Panc1 (cell line): ENCODE measurements around the gene SMARCA5.

ENCODE experiments used
- POLR2AphosphoS5 ChIP-seq: IDR thresholded peaks from 2 replicates; pipeline ENCODE4 v1.6.1; 2012; ENCODE audit warnings: mild to moderate bottlenecking, low read depth, low read length, moderate library complexity
- SIN3A ChIP-seq: IDR thresholded peaks from 2 replicates; pipeline ENCODE4 v1.6.1; 2012; ENCODE audit warnings: low read depth, mild to moderate bottlenecking, low read length, moderate library complexity, borderline replicate concordance; ENCODE audit not compliant: insufficient read depth
- TCF7L2 ChIP-seq: IDR thresholded peaks from 2 replicates; pipeline ENCODE4 v1.6.1; 2011; ENCODE audit warnings: mild to moderate bottlenecking, low read depth, low read length, inconsistent platforms
- TF ChIP-seq, protein P1 (sequence below), 2 experiments: IDR thresholded peaks; 2 replicates each; pipeline ENCODE4 v1.6.1; 2011 to 2012; ENCODE audit warnings: low read depth in 2 of 2, control low read depth in 1 of 2, low read length in 1 of 2, mild to moderate bottlenecking in 1 of 2, moderate library complexity in 1 of 2; ENCODE audit not compliant: insufficient read depth in 1 of 2
- TF ChIP-seq, protein P2 (sequence below): fragments of 450-650 bp; IDR thresholded peaks from 2 replicates; pipeline ENCODE4 v1.5.1; 2017; ENCODE audit warnings: mild to moderate bottlenecking

DNA sequence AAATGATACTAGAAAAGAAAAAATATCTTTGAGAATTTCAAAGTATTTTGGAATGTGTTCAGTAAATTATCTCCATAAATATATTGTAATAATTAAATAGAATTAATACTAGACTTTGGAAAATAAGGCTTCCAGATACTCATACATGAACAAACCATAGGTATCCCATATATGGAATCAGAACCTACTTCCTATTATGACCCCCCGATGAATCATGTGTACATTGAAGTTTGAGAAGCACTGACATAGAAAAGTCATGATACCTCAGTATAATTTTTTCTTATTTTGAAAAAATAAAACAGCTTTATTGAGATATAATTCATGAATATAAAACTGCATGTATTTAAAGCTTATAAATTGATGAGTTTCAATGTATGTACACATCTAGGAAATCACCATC lies 27.2 kb upstream of the SMARCA5 start:
- no peak for TF ChIP-seq POLR2AphosphoS5
- TF ChIP-seq, protein P1, sequence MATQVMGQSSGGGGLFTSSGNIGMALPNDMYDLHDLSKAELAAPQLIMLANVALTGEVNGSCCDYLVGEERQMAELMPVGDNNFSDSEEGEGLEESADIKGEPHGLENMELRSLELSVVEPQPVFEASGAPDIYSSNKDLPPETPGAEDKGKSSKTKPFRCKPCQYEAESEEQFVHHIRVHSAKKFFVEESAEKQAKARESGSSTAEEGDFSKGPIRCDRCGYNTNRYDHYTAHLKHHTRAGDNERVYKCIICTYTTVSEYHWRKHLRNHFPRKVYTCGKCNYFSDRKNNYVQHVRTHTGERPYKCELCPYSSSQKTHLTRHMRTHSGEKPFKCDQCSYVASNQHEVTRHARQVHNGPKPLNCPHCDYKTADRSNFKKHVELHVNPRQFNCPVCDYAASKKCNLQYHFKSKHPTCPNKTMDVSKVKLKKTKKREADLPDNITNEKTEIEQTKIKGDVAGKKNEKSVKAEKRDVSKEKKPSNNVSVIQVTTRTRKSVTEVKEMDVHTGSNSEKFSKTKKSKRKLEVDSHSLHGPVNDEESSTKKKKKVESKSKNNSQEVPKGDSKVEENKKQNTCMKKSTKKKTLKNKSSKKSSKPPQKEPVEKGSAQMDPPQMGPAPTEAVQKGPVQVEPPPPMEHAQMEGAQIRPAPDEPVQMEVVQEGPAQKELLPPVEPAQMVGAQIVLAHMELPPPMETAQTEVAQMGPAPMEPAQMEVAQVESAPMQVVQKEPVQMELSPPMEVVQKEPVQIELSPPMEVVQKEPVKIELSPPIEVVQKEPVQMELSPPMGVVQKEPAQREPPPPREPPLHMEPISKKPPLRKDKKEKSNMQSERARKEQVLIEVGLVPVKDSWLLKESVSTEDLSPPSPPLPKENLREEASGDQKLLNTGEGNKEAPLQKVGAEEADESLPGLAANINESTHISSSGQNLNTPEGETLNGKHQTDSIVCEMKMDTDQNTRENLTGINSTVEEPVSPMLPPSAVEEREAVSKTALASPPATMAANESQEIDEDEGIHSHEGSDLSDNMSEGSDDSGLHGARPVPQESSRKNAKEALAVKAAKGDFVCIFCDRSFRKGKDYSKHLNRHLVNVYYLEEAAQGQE (IDR thresholded peaks at IDR 0.05; ENCODE audit: insufficient read depth in 1 of 2, low read depth in 2 of 2, low read length in 1 of 2), result no peak
- TF ChIP-seq, protein P2, sequence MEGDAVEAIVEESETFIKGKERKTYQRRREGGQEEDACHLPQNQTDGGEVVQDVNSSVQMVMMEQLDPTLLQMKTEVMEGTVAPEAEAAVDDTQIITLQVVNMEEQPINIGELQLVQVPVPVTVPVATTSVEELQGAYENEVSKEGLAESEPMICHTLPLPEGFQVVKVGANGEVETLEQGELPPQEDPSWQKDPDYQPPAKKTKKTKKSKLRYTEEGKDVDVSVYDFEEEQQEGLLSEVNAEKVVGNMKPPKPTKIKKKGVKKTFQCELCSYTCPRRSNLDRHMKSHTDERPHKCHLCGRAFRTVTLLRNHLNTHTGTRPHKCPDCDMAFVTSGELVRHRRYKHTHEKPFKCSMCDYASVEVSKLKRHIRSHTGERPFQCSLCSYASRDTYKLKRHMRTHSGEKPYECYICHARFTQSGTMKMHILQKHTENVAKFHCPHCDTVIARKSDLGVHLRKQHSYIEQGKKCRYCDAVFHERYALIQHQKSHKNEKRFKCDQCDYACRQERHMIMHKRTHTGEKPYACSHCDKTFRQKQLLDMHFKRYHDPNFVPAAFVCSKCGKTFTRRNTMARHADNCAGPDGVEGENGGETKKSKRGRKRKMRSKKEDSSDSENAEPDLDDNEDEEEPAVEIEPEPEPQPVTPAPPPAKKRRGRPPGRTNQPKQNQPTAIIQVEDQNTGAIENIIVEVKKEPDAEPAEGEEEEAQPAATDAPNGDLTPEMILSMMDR, result no peak
- no peak for TF ChIP-seq TCF7L2
- TF ChIP-seq SIN3A, result no peak
